G401 (cell line): ENCODE measurements around the gene TFEB. TPM values are rescaled to one million over a fixed set of nuclear protein-coding genes. Genes with fewer than 3 reads are reported as not detected.

Source experiments
- DNase-seq: peaks from one replicate; pipeline ENCODE4 v3.0.0-alpha.2; 2015; ENCODE audit warnings: low spot score
- in situ Hi-C: cut with HindIII; loops from 2 replicates; pipeline ENCODE4 v1.10.0; 2016; ENCODE audit warnings: low sequenced_read_pairs, mixed read lengths
- total RNA-seq: library from RNA; depleted of rRNA; stranded (reverse); fragments of >200 nt; shearing (Covaris generic); gene quantifications from 2 replicates; pipeline ENCODE4 v1.2.3, GENCODE V29; 2014; rRNA removed

TFEB gene
- 6.7 and 9.8 TPM in 2 replicates for total RNA-seq

DNA sequence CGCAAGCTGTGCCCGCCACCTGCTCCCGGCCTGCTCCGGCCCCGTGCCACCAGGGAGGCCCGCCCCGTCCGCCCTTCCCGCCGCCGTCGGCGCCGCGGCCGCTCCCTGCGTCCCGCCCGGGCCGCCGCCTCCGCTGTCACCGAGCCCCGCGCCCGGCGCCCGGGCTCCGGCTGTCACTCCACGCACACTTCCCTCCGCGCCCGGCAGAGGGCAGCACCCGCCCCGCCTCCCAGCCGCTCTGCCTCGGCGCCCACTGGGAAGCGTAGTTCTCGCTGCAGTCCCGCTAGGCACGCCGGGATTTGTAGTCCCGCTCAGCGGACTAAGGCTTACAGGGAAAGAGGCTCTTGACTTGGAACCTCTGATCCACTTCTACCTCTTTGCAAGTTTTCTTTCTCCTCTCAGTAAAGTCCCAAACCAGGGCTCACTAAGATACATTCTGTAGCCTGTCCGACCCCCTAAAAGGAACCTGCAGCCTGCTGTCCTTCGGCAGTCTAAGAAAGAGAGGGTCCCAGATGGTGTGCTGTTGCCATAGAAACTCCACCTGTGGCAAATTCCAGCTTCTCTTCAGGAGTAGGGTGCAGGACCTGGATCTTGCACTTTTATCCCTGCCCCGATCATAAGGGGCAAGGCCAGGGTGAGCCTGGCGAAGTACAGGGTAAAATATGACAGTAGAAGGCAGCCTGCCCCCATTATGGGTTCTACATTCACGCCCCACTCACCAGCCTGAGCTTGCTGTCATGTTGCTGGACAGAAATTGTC lies at the start of gene TFEB:
TSS of gene TFEB (minus strand) at position 182 of the 759 bp plus-strand sequence. CDS start 44,395 bp downstream, outside the sequence.
- DNase-seq: peak; percentile 94
- in situ Hi-C loops: no loop called here

DNA sequence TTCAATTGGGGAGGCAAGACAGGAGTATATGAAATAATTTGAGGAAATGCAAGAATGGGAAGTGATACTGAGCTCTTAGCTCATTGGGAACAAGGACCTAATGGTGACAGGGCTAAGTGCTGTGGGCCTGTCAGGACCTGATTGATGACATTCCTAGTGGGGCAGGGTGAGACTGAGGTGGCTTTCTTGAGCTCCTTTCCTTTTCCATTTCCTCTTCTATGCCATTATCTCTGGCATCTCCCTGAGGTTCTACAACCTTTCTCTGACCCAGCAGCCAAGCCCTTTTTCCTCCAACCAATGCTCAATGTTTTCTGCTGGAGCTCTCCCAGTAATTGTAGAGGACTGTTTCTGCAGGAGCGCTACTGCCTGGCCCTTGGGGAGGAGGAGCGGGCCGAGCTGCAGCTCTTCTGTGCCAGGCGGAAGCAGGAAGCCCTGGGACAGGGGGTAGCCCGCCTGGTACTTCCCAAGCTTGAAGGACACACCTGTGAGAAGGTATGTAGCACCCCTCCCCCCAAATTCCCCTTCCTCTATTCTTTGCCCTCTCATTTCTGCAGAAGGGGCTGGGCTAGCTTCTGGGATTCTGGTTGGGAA lies 49.3 kb upstream of the TFEB start:
- in situ Hi-C loops: loop anchor here (25.0 kb wide), 1 partner anchor 253 kb away; no protein-coding TSS in a partner anchor
- DNase-seq: no peak

DNA sequence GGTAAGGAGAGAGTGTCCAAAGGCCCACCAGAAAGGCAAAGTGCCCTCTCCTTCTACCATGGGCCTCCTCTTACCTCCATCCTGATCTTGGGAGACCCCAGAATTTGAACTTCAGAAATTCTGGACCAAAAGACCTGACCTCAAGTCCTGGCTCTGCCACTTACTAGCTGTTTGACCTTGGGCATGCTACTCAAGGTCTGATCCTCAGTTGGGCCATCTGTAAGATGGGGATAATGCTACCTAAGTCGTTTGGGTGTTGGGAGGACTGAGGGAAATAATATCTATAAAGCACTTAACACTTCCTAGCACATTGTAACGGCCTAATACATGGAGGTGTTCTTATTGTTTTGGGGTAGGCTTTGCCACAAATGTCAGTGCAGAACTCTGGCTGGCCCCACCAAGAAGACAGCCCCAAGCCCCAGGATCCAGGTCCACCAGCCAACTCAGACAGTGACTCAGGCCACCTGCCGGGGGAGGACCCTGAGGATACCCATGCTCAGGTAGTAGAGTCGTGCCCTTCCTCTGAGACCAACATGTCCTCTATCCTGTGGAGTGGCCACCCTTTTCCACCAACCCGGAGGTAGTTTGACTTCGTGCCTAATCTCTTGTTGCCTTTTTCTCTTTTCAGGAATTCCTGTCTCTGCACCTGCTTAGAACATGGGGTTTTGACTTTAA lies 47.8 kb upstream of the TFEB start:
- in situ Hi-C loops: loop anchor here (25.0 kb wide), 1 partner anchor 254 kb away; no protein-coding TSS in a partner anchor
- no peak for DNase-seq

DNA sequence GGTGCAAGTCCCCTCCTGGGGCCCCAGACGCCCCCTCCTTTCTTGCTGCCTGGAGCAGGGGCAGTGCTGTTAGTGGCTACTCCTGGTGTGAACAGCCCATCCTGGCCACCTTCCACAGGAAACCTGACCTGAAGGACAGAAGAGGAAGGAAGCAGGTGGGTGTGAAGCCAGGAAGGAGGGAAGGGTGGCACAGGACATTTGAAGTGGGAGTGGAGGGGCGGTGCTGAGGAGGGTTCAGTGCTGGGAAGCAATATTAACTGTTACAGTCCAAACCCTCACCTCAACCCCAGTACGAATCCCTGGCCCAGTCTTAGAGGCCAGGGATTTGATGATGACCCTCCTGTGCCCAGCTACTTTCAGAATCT lies 45.9 kb upstream of the TFEB start:
- in situ Hi-C loops: loop anchor here (25.0 kb wide), 1 partner anchor 256 kb away; no protein-coding TSS in a partner anchor
- DNase-seq: no peak

DNA sequence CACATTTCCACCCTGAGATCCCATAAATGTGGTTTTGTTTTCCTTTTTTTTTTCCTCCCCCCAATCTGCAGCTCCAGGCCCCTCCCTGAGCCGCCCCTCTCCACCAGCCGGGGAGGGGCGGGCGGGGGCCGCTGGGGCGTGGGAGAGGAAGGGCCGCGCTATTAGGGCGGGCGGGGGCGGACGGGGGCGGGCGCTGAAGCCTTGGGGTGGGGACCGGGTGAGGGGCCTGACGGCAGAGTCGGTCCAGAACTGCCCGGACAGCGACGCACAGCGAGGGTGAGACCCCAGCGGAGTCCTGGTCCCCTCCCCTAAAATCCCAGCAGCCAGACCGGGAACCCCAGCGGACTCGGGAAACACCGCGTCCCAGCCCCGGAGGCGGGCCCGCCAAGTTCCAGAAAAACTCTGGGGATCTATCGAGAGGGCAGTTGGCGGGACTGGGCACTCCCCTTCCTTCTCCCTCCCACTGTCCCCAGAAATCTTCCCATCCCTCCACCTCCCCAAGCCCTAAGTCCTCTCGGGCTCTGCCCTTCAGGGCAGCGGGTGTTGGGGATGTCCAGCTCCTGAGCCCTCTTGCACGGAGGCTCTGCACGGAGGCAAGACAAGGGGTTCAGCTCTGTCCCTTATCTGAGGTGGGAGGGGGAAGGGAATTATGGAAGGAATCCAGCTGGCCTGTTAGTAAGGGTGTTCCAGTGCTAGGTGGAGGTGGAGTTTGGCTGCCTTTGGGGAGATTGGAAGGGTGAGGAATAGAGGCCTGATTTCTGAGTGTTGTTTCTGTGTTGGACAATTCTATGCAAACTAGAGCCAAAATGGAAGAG lies 45.4 kb upstream of the TFEB start, which contains the start of gene PRICKLE4:
TSS of gene PRICKLE4 (plus strand) at position 232 of the 815 bp plus-strand sequence. CDS start 2,692 bp downstream, outside the sequence.
- in situ Hi-C loops: loop anchor here (25.0 kb wide), 1 partner anchor 257 kb away; no protein-coding TSS in a partner anchor
- peak; percentile 57 for DNase-seq

DNA sequence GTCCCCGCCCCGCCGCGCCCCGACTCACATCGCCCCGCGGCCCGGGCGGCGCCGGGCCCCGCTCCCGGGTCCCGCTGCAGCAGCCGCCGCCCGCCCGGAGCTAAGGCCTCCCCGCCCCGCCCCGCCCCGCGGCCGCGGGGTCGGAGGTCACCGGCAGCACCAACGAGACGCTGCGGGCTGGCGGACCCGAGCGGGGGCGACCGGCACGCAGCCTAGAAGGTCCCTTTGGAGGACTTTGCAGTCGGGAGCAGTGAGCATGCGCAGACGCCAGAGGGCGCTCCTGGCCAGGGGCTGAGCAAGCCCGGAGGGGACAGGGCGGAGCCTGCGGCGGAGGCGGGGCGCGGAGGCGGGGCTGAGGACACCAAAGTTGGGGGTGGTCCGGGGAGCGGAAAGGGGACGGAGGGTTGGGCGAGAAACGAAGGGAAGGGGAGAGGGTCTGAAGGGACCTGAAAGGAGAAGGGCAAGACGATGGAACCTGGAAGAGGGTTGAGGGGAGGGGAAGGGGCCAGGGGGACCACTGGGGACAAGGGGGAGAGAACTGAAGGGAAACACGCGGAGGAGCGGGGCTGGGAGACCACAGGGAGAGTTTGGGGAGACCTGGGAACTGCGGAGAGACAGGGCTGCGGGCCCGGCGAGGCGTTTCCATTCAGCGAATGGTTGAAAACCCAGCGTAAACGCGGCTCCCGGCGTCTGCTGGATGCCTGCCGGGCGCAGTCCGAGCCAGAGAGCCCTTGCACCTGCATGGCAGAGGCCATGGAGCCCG lies 44.6 kb upstream of the TFEB start, which contains the start of gene FRS3:
TSS of gene FRS3 (minus strand) at position 113 of the 763 bp plus-strand sequence. CDS start 2,913 bp downstream, outside the sequence.
- peak; percentile 98 for DNase-seq
- in situ Hi-C loops: loop anchor here (25.0 kb wide), 1 partner anchor 257 kb away; no protein-coding TSS in a partner anchor

DNA sequence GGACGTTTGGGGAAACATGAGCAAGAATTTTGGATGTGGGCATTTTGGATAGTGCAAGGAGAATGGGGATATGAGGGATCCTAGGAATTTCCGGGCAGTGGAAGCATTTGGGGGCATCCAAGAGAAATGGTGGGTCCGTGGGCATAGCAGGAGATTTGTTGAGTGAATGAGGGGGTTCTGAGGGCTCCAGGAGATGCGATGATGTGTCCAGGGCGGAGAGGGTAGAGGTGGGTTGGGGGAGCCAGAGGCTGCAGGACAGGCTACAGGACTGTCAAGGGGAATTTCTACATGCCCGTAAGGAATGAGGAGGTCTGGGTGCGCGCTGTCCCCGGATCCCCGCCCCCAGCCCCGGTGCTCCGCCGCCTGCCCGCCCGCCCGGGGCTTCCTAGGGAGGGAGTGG lies 43.9 kb upstream of the TFEB start:
- peak; percentile 13 for DNase-seq
- in situ Hi-C loops: loop anchor here (25.0 kb wide), 1 partner anchor 258 kb away; no protein-coding TSS in a partner anchor

DNA sequence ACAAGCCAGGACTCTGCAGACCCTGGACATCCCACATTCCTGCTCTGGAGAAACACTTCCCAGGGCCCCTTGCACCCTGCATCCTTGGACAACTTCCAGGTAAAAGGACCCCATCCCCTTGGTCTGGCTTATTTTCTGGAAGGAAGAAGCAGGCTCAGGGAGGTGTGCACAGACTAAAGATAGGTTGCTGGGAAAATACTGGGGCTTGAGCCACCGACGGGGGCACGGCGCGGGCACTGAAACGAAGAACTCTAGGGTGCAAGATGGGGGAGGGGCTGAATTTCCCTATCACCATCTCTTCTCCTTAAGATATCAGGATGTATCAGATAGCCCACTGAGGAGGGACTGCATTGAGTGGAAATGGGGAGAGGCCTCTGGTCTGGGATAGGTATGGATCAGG lies 43.5 kb upstream of the TFEB start:
- in situ Hi-C loops: loop anchor here (25.0 kb wide), 1 partner anchor 258 kb away; no protein-coding TSS in a partner anchor
- DNase-seq: no peak

DNA sequence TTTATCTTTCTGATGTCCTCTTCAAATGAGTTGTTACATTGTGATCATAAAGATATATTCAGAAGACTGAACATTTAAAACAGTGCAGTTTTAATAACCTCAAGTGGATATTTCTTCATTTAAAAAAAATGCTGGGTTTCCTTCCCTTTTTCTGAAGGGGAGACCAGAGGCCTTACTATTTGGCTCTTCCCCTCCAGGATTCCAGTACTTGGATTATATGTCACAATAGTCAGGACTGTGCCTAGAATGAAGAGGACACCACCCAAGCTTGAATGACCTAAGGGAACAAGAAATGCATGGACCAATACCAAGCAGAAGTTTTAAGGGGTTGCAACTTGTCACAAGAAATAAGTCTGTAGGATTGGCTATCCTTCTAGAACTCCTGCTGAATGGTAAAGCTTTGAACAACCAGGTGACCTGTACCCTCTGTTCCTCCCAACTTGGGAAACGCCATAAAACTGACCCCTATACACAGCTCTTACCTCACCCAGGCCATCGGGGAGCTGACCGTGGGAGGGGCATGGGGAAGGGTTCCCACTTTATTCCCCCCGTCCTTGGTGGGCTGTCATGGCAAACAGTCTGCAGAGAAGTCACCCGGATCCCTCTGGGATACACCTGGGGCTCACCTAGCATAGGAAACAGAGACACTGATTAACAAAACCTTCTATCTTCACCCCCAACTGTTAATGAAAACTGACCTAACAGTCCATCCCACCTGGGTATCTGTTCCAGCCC lies 42.3 kb upstream of the TFEB start:
- in situ Hi-C loops: loop anchor here (25.0 kb wide), 1 partner anchor 260 kb away; no protein-coding TSS in a partner anchor
- DNase-seq: no peak

DNA sequence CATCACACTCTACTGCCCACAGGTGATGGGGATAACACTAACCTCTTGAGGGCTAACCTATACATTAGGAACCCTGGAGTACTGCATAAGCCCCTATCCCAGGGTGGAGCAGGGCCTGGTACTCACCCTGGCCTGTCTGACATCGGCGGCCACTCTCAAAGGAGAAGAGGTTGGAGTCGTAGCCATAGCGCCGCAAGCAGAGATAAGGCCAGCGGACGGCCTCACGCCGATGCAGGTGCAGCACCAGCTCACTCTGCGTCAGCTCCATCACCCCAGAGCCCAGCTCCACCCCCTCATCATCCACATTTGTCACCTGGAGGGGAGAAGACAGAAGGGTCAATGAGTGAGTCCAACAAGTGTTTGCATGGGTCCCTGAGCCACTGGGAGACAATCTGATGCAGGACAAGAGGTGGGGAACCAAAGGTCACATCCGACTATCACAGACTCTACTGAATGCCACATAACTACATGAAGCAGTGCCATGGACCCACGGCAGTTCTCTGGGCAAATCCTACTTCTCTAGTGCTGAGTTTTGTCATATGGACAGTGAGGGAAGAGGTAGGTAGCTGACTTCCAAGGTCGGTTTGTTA lies 40.0 kb upstream of the TFEB start:
- in situ Hi-C loops: loop anchor here (25.0 kb wide), 1 partner anchor 262 kb away; no protein-coding TSS in a partner anchor
- DNase-seq: no peak

DNA sequence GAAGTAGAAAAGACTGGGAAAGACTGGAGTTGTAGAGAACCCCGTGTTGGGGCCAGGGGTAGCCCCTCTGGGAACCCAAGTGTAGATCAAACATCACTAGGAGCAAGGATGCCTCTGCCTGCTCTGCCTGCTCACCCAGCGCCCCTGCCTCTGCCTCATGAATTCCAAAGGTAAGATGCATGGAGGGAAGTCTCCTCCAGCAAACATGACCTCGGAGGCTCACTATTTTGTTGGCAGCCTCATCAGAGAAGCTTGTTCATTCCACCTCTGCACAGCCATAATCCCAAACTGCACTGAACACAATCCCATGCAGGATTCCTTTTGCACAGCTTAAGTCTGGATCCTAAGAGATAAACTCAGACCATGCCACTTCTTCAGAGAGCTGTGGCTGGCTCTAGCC lies 39.4 kb upstream of the TFEB start:
- DNase-seq: no peak

DNA sequence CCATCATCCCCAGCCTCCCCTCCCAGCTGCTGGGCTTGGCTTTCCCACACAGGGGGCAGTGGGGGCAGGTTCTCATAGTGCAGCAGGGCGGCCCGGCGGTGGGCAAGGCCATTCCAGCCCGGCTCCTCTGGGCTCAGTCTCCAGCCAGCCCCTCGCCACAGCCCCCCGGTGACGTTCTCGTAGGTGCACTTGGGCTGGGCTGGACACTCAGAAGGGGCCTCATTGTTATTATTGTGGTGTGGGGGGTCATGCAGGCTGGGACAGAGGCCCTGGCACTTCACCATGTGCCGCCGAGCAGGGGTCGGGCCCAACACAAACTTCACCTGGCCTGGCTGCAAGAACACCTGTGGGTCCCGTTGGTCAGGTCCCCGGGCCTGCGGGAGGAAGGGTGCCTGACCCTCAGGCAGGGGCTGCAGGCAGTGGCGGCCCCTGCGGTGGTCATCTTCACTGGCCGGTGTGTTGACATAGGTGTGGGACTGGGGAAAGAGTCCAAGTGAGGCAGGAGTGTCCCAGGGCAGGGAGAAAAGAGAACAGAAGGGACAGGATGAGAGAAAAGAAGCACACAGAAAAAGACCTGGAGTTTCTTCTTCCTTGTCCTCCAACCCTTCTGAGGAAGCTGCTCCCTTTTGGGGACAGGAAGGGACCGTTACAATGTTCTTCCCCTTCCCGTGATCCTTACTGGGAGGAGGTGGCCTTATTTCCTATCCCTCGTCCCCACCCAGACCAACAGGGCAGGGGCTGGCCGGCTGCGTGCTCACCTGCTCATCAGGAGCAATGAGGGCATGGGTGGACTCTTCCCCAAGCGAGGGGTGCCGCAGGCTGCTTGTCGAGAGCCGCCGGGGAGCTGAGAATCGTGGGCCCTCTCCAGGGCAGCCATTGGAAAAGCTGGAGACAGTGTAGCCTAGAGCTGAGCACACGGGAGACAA lies 35.9 kb upstream of the TFEB start:
- in situ Hi-C loops: no loop called here
- DNase-seq: no peak

More for the DNA sequence above, 39.4 kb upstream of the TFEB start:
- in situ Hi-C loops: loop anchor here (25.0 kb wide), 1 partner anchor 262 kb away; no protein-coding TSS in a partner anchor

DNA sequence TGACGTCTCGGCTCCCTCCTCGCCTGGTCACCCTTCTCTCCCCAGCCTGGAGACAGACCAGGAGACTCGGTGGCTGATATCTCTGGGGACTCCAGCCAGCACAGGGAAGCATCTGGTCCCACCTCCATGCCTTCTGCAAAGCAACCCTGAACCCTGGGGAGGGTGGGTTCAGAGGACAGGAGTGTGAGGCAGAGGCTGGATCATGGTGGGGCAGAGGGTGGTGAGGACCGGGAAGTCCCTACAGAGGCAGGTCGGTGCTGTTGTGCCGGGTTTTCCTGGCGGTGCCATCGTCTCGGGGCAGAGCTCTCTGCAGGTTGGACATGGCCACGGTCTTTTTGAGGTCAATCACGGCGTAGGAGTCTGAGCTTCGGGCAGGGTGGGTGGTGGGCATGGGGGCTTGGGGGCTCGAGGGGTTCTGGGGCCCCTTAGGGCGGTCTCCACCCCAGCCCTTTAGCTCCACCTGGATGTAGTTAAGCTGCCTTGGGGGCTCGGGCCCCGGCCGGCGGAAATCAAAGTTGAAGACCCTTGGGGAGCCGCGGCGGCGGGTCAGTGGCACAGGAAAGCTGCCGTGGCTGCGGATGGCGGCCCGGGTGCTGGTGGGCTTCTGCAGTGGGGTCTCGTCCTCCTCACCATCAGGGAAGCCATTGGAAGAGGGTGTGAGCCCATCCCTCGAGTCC lies 35.1 kb upstream of the TFEB start:
- in situ Hi-C loops: no loop called here
- no peak for DNase-seq

DNA sequence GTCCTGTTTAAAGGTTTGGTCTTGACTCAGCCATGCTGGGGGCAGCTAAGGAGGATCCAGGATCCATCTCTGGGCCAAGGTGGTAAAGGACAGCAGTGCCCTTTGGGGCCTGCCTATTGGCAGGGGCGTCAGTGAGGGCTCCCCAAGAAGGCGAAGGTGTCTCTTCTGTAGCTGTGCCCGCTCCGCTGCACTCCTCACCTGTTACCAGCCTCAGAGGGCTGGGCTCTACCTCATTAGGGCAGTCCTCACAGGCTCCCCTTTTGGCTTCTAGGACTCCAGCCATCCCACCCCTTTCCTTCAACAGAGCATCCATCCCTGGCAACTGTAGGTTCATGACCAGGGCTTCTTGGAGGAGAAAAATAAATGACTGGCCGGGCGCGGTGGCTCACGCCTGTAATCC lies 34.0 kb upstream of the TFEB start:
- in situ Hi-C loops: no loop called here

DNA sequence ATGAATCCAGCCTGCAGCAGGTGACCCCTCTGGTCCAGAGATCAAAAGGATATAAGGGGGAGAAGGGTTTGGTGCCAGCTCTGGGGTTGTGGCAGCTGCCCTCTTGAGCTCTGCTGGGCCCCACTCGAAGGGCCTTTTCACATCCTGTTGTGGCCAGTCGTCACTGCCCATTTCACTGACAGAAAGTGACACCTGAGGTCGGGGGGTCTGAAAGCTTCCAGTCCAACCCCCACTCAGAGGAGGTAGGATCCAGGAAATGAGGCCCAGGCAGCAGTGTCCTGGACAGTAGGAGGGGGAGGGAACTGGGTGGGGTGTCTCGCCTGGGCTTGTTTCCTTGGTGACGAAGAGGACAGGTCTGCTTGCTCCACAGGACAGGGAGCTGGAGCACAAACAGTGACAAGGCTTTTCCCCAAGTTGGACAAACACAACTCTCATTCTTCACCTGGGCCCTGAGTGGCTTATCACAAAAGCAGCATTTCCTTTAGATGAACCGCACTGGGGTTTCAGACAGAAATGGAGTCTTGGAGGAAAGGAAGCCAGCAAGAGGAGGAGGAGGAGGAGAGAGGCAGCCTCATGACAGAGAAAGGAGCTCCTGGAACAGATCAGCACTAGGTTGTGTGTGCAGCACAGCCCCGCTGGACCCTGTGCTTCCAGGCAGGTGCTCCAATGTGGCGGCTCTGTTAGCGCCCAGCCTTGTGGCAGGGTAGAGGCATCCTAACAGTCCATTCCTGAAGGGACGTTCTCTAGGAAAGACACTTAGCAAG lies 33.3 kb upstream of the TFEB start:
- no peak for DNase-seq
- in situ Hi-C loops: no loop called here

More for the DNA sequence above, 34.0 kb upstream of the TFEB start:
- DNase-seq: no peak
